Esophagus muscularis mucosa (tissue), 4 donors: ENCODE measurements around the gene WSB1. TPM values are rescaled to one million over a fixed set of nuclear protein-coding genes. Genes with fewer than 3 reads are reported as not detected.

ENCODE experiments used
- DNase-seq: peaks from one replicate; pipeline ENCODE4 v3.0.0-alpha.2; 2017; ENCODE audit errors: extremely low spot score
- H3K27ac ChIP-seq, 4 donors: fragments of 200-600 bp; sonication (generic); replicated peaks in 1 of 4; 1 replicate in 3 of 4; 2 replicates in 1 of 4; pipeline ENCODE4 v1.5.1; 2016 to 2019; ENCODE audit warnings: mild to moderate bottlenecking in 1 of 4
- H3K27me3 ChIP-seq, 4 donors: fragments of 200-600 bp; sonication (generic); one replicate each; pipeline versions ENCODE4 v1.5.1 to v1.6.0; 2016 to 2019
- H3K36me3 ChIP-seq, 4 donors: fragments of 200-600 bp; sonication (generic); one replicate each; pipeline ENCODE4 v1.5.1; 2016 to 2019
- H3K4me1 ChIP-seq, 4 donors: fragments of 200-600 bp; sonication (generic); one replicate each; pipeline ENCODE4 v1.5.1; 2016 to 2019
- H3K4me3 ChIP-seq, 4 donors: fragments of 200-600 bp; sonication (generic); 1 replicate in 2 of 4; 2 replicates in 2 of 4; pipeline ENCODE4 v1.5.1; 2016 to 2019; ENCODE audit warnings: mild to moderate bottlenecking in 4 of 4, moderate library complexity in 1 of 4
- H3K9me3 ChIP-seq, 4 donors: fragments of 200-600 bp; sonication (generic); 1 replicate in 3 of 4; 2 replicates in 1 of 4; pipeline ENCODE4 v1.5.1; 2016 to 2019
- CTCF ChIP-seq, 3 experiments: fragments of 200-600 bp in 2 of 3; fragments of 450-650 bp in 1 of 3; sonication (generic) in 2 of 3; IDR thresholded peaks; one replicate each; pipeline ENCODE4 v1.5.1; 2017 to 2019; ENCODE audit warnings: antibody characterized with exemption in 3 of 3, mild to moderate bottlenecking in 2 of 3, moderate library complexity in 1 of 3
- EP300 ChIP-seq: sonication (generic); formaldehyde crosslinking; IDR thresholded peaks from one replicate; pipeline ENCODE4 v1.6.1; 2017; ENCODE audit warnings: antibody characterized with exemption
- POLR2A ChIP-seq: fragments of 450-650 bp; IDR thresholded peaks from one replicate; pipeline ENCODE4 v1.6.1; 2017; ENCODE audit warnings: antibody characterized with exemption, moderate library complexity, mild to moderate bottlenecking, low read depth
- POLR2AphosphoS5 ChIP-seq, 2 donors: sonication (generic); formaldehyde crosslinking; IDR thresholded peaks; one replicate each; pipeline ENCODE4 v1.6.1; 2017; ENCODE audit warnings: antibody characterized with exemption in 2 of 2
- whole genome bisulfite sequencing: methylation state at CpG from one replicate; pipeline ENCODE4 v1.1.5; 2018; 5-methylcytosine and 5-hydroxymethylcytosine counted together
- intact Hi-C: fragments of 100-400 bp; cut with DNase I; formaldehyde crosslinking; loops from one replicate; pipeline ENCODE4 v1.15.1; 2023
- total RNA-seq, 4 donors: library from RNA; depleted of rRNA; stranded (reverse); fragments of >200 nt; gene quantifications; one replicate each; pipeline versions ENCODE4 v1.1.0 to v1.2.1, GENCODE V29; 2016

Gene WSB1
- 100 to 1,000 TPM in 3 of 4 donors, 10 to 100 TPM in 1; 84.1 to 125 (median 118) TPM for total RNA-seq

- H3K27me3 ChIP-seq, result no peaks in the 10 kb centered on the region
- intact Hi-C loops, result loop anchor here (2.0 to 5.0 kb wide), 3 partner anchors 39 to 58 kb away; no protein-coding TSS in a partner anchor
- peak; percentile 100 for TF ChIP-seq POLR2AphosphoS5 (IDR thresholded peaks at IDR 0.05)
- TF ChIP-seq POLR2A, result peak; percentile 95
- TF ChIP-seq CTCF (IDR thresholded peaks at IDR 0.05), result no peak
- TF ChIP-seq EP300, result peak; percentile 11
- H3K4me1 ChIP-seq, result peaks cover 28 to 41% (median 35%) of the 10 kb centered on the region in 4 donors
- peaks cover 0 to 5% (median 0%) of the 10 kb centered on the region in 4 donors for H3K36me3 ChIP-seq
- peak; percentile 98 for DNase-seq
- H3K4me3 ChIP-seq, result peak within 1 kb of the TSS; percentile 85 to 98 (median 90)
- under 1% methylated on average over 47 of the region's 66 CpGs for WGBS
- H3K27ac ChIP-seq, result peak within 1 kb of the TSS; percentile 99 to 100 (median 100)
- H3K9me3 ChIP-seq, result no peaks in the 10 kb centered on the region
Observed at GRCh38 chr17:27293898-27294688, at the start of gene WSB1. Gene WSB1 (plus strand): TSS chr17:27294114. CDS start chr17:27294396, 282 bp downstream.

GRCh38 chr17:27244491-27245223 lies 49.3 kb upstream of the WSB1 start:
- WGBS, result 63% methylated on average over 16 of the region's 16 CpGs
- TF ChIP-seq POLR2A (no peak), CTCF (IDR thresholded peaks at IDR 0.05) (no peak), POLR2AphosphoS5 (IDR thresholded peaks at IDR 0.05) (peak; percentile 87 to 92), EP300 (peak; percentile 46)
- peaks cover 44 to 80% (median 63%) of the 10 kb centered on the region in 4 donors for H3K4me1 ChIP-seq

GRCh38 chr17:27245230-27245696 lies 48.7 kb upstream of the WSB1 start:
- no peaks in the 10 kb centered on the region for H3K36me3 ChIP-seq
- H3K4me1 ChIP-seq, result peaks cover 44 to 79% (median 66%) of the 10 kb centered on the region in 4 donors
- TF ChIP-seq CTCF (IDR thresholded peaks at IDR 0.05) (peak; percentile 62 to 72 (median 71)), POLR2A (no peak), EP300 (no peak), POLR2AphosphoS5 (IDR thresholded peaks at IDR 0.05) (peak; percentile 34 to 77)
- peak; percentile 93 for DNase-seq
- H3K9me3 ChIP-seq, result no peaks in the 10 kb centered on the region
- intact Hi-C loops, result loop anchor here (2.0 kb wide), 2 partner anchors 50 to 88 kb away; partner anchors contain the start of gene WSB1
- H3K27me3 ChIP-seq, result no peaks in the 10 kb centered on the region
- peak overlapping the region; percentile 24 to 37 (median 34) for H3K4me3 ChIP-seq
- peak overlapping the region; percentile 84 to 91 (median 88) for H3K27ac ChIP-seq
- 18% methylated on average over 6 of the region's 7 CpGs for WGBS

More at GRCh38 chr17:27244491-27245223, 49.3 kb upstream of the WSB1 start:
- H3K27me3 ChIP-seq, result no peaks in the 10 kb centered on the region
- peak overlapping the region; percentile 84 to 91 (median 88) for H3K27ac ChIP-seq
- no peaks in the 10 kb centered on the region for H3K9me3 ChIP-seq
- intact Hi-C loops, result loop anchor here (2.0 kb wide), 2 partner anchors 50 to 88 kb away; partner anchors contain the start of gene WSB1
- no peak for DNase-seq
- H3K4me3 ChIP-seq, result peak overlapping the region; percentile 24 to 37 (median 34)
- no peaks in the 10 kb centered on the region for H3K36me3 ChIP-seq

- H3K27ac ChIP-seq, result peak overlapping the region; percentile 84 to 91 (median 88)
- no peaks in the 10 kb centered on the region for H3K9me3 ChIP-seq
- intact Hi-C loops, result no loop called here
- no peak overlapping the region for H3K4me3 ChIP-seq
- no peaks in the 10 kb centered on the region for H3K27me3 ChIP-seq
- peaks cover 44 to 72% (median 67%) of the 10 kb centered on the region in 4 donors for H3K4me1 ChIP-seq
- TF ChIP-seq CTCF (IDR thresholded peaks at IDR 0.05), result no peak
- TF ChIP-seq EP300, result no peak
- TF ChIP-seq POLR2A, result no peak
- no peak for TF ChIP-seq POLR2AphosphoS5 (IDR thresholded peaks at IDR 0.05)
- no peaks in the 10 kb centered on the region for H3K36me3 ChIP-seq
- no peak for DNase-seq
Observed at GRCh38 chr17:27246537-27246936, 47.4 kb upstream of the WSB1 start.
